NOMO-1 (cell line): ENCODE data around the gene ENAH.
"Not testable (repeated sequence)": the region's sequence is repeated elsewhere in the genome, so short reads cannot be mapped to it uniquely, and the experiment has no call there.

ENCODE experiments used
- DNase-seq, 2 experiments: peaks; one replicate each; lab custom pipeline; 2025; ENCODE audit not compliant: unreplicated experiment in 2 of 2; lab: John Stamatoyannopoulos, UW

The ENAH gene

GRCh38 chr1:225477296-225477911 is 175.5 kb downstream of the ENAH start:
- no peak for DNase-seq

DNA sequence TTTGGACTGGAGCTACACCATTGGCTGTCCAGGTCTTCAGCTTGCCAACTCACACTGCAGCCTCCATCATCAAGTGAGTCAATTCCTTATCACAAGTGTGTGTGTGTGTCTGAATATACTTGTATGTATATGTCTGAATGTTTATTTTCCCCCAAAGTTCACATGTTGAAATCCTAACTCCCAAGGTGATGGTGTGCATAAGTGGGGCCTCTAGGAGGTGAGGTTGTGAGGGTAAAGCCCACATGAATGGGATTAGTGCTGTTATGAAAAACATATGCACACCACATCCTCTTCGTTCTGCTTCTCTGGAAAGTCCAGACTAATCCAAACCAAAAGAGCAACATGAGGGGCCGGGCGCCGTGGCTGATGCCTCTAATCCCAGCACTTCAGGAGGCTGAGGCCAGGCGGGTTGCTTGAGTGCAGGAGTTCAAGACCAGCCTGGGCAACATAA is 176.4 kb downstream of the ENAH start:
- no peak for DNase-seq

DNA sequence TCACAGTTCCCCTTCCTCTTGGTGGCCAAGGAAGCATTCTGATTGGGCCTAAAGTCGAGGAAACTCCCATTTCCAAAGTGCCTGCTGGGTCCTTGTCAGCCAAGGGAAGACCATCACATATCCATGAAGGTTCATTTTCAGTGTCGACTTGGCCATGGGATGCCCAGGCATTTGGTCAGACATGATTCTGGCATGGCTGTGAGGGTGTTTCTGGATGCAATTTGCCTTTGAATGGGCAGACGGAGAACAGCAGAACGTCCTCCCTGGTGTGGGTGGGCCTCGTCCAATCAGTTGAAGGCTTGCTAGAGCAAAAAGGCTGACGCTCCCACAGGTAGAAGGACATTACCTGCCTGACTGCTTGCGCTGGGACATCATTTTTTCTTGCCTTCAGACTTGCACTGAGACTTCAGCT is 176.8 kb downstream of the ENAH start:
- DNase-seq: no peak

GRCh38 chr1:225474986-225475820 is 177.7 kb downstream of the ENAH start:
- DNase-seq: peak; percentile 50

- DNase-seq: no peak
Measured at GRCh38 chr1:225474439-225474985, 178.4 kb downstream of the ENAH start.

GRCh38 chr1:225473676-225474438 is 179.1 kb downstream of the ENAH start:
- not testable (repeated sequence) for DNase-seq

DNA sequence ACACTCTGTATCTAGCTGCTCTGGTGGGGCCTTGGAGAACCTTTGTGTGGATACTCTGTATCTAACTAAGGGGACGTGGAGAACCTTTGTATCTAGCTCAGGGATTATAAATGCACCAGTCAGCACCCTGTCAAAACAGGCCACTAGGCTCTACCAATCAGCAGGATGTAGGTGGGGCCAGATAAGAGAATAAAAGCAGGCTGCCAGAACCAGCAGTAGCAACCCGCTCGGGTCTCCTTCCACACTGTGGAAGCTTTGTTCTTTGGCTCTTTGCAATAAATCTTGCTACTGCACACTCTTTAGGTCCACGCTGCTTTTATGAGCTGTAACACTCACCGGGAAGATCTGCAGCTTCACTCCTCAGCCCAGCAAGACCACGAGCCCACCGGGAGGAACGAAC is 179.7 kb downstream of the ENAH start:
- not testable (repeated sequence) for DNase-seq

DNA sequence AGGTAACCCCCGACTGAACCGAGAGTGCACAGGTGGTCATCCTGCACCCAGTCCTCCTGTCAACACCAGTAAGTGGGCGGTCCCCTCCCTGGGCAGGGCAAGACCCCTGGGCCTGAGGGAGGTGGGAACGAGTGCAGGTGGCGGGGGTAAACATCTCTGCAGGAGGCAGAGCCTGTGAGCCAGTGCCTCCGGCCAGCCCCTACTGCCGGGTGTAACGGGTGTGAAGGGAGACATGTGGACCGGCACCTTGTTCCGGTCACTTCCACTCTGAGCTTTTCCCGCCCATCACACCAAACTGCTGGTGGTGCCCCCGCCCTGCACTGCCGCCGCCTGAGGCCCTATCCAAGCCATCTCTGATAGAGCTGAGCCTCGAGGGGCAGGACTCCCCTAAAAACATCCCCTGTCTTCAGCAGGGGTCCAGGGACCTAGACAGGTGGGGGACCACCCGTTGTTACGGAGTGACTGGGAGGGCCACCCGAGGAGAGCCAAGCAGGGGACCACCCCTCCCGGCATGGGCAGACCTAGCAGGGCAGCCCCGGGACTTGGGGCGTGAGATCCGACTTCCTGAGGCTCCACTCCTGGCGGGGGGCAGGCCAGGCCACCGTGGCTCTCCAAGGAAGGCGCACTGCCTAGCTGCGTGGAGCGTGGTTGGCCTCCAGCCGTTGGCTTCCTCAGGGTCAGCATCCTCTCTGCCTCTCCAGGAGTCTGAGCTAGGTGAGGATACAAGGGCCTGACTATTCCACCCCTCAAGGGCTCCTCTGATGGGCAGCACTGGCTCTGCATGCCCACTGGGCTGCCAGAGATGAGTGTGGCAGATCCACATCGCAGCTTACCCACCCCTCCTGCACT is 181.2 kb downstream of the ENAH start:
- no peak for DNase-seq

- DNase-seq: no peak
Measured at GRCh38 chr1:225471109-225471452, 181.8 kb downstream of the ENAH start.

GRCh38 chr1:225470211-225471108 is 182.5 kb downstream of the ENAH start:
- DNase-seq: no peak

GRCh38 chr1:225469051-225469450 is 183.9 kb downstream of the ENAH start:
- no peak for DNase-seq

- no peak for DNase-seq
Measured at GRCh38 chr1:225468270-225469020, 184.5 kb downstream of the ENAH start.

DNA sequence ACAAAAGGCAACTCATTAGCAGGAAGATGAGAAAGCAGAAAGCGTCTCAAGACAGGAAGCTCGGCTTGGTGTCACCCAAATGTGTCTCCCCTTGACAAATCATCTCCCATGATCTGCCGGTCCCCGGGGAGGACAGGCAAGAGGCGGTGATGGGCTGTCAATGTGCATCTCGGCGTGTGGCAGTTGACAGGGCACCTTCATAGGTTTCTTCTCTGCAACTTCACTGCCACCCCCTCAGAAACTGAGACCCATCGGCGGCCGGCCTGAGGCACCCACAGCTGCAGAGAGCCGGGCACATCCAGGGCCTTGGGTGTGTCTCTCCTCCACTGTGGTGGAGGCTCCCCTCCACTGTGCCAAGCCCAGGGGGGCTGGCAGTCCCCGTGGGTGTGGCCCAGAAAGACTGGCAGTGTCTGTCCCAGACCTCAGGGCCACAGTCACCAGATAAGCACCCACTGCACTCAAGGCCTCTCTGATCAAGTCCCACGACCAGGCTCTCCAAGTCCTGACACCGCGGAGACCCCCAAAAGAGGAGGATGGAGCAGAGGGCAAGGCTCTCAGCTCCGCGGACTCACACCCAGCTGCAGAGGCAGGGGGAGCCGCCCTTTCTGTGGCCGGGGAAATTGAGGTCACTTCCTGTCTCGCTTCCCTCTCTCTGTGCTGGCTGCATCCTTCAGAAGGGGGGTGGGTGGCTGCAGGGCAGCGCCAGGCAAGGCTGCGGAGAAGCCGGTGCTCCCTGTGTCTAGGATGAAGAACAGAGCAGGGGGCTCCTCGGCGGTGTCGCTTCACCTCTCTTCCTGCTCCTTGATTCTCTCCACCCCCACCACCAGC is 185.5 kb downstream of the ENAH start:
- peak; percentile 89 for DNase-seq

- no peak for DNase-seq
Measured at GRCh38 chr1:225466848-225467192, 186.1 kb downstream of the ENAH start.

- DNase-seq: no peak
Measured at GRCh38 chr1:225465793-225466517, 187.0 kb downstream of the ENAH start.

DNA sequence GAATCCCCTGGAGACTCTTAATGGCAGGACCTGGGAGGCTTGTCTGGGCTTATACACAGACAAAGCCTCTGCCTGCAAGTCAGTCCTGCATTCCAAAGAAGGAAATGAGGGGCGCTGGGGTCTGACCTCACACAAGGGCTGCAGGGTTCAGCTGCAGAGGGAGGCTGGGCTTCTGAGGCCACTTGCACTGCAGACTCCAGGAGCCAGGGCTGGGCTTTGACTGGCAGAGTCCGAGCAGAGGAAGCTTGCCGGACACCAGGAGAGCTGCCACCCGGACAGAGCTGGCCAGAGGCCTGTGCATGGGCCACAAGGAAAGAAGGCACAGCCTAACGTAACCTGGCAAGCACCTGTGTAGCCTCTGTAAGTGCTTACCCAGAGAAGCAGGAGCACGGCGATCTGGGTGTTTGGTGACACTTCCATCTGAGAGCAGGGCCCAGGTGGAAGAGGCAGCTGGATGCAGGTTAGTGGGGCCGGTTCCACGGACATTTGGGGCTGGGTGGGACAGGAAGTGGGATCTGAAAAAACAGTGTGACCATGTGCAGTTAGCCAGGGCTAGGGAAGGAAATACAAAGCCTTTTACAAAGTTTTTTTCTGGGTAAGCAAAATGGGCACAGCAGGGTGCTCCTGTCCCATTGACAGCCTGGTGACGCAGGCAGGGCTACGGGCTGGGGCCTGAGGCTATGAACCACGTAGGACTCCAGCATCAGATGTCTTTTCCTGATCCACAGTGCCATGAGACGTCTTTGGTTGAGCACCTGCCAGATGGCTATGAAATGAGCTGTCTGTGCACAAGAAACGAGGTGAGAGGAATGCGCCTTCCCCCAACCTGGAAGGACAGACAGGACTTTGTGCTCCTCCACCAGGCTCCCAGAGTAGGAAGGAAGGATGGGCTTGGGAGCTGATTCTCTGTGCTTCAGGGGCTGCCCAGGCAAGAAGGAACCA is 187.8 kb downstream of the ENAH start:
- DNase-seq: no peak
